IMR-90 (cell line): Measurements from ENCODE around the gene CST2.

ENCODE experiments used
- CTCF ChIP-seq: conservative IDR thresholded peaks from 2 replicates; pipeline ENCODE4 v1.5.1; 2012; ENCODE audit warnings: mild to moderate bottlenecking, low read depth, low read length, improper control_type of control experiment
- MAFK ChIP-seq: IDR thresholded peaks from 2 replicates; pipeline ENCODE4 v1.6.1; 2012; ENCODE audit warnings: low read depth, low read length, improper control_type of control experiment
- POLR2A ChIP-seq: IDR thresholded peaks from 2 replicates; pipeline ENCODE4 v1.6.1; 2012; ENCODE audit warnings: mild to moderate bottlenecking, low read depth, low read length

- no peak for TF ChIP-seq POLR2A
- TF ChIP-seq CTCF = peak; percentile 46
- no peak for TF ChIP-seq MAFK
Observed at GRCh38 chr20:23782366-23782983, 44.1 kb downstream of the CST2 start.
